Cardiac fibroblast (primary cell): ENCODE data around the gene VASP.

Source experiments
- DNase-seq, 2 donors: peaks; one replicate each; pipeline versions ENCODE4 v3.0.0 to v3.0.0-alpha.2; 2010; ENCODE audit warnings: low read depth in 2 of 2
- H3K4me3 ChIP-seq, 2 donors: replicated peaks in 1 of 2; 1 replicate in 1 of 2; 2 replicates in 1 of 2; pipeline ENCODE4 v1.5.1; 2011; ENCODE audit warnings: low read depth in 2 of 2, low read length in 2 of 2, mild to moderate bottlenecking in 2 of 2, moderate library complexity in 1 of 2
- TF ChIP-seq, protein P1 (sequence below): IDR thresholded peaks from one replicate; pipeline ENCODE4 v1.5.1; 2011; ENCODE audit warnings: low read depth, mild to moderate bottlenecking, low read length, inconsistent platforms

Gene VASP

DNA sequence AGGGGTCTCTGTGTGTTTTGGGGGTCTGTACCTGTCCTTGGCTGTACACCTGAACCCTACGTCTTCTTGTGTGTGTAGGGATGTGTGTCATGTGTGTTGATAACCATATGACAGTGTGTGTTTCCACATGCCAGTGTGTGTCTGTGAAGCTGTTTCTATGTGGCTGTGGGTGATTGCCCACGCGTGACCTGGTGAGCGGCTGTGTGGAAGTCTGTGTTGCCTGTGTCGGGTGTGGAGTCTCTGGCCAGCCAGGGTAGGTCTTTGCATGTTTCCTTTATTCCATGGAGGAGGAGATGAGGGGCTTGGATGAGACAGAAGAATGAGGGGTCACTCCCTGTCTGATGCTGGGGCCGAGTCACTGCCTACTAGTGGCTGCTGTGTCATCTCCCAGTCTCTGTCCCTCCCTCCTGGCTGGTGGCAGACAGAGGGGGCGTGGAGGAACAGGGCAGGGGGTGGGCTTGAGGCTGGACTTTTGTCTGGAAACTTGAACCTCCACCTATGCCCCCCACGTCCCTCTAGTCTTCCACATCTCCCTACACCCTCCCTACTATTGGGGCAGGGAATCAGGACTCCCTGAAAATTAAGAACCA lies 42.3 kb upstream of the VASP start:
- DNase-seq = no peak
- TF ChIP-seq, protein P1, sequence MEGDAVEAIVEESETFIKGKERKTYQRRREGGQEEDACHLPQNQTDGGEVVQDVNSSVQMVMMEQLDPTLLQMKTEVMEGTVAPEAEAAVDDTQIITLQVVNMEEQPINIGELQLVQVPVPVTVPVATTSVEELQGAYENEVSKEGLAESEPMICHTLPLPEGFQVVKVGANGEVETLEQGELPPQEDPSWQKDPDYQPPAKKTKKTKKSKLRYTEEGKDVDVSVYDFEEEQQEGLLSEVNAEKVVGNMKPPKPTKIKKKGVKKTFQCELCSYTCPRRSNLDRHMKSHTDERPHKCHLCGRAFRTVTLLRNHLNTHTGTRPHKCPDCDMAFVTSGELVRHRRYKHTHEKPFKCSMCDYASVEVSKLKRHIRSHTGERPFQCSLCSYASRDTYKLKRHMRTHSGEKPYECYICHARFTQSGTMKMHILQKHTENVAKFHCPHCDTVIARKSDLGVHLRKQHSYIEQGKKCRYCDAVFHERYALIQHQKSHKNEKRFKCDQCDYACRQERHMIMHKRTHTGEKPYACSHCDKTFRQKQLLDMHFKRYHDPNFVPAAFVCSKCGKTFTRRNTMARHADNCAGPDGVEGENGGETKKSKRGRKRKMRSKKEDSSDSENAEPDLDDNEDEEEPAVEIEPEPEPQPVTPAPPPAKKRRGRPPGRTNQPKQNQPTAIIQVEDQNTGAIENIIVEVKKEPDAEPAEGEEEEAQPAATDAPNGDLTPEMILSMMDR = no peak
- no peak overlapping the region for H3K4me3 ChIP-seq

DNA sequence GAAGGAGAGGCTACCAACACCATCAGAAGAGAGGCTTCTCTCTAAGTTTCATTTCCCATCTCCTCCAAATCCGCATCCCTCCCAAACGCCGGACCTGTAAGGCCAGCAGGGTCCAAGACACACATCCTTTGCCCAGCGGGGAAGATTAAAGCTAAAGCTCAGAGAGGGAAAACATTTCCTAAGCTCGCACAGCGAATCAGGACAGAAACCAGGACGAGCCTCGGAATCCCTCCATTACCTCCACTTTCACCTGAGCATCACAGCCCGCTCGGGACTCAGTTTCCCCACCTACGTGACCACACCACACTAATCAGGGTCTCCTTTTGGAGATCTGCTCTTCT lies 40.2 kb upstream of the VASP start:
- peak in 1 of 2 donors; percentile 31 for DNase-seq
- TF ChIP-seq, protein P1 = no peak
- H3K4me3 ChIP-seq = peak overlapping the region; percentile 59 to 61

DNA sequence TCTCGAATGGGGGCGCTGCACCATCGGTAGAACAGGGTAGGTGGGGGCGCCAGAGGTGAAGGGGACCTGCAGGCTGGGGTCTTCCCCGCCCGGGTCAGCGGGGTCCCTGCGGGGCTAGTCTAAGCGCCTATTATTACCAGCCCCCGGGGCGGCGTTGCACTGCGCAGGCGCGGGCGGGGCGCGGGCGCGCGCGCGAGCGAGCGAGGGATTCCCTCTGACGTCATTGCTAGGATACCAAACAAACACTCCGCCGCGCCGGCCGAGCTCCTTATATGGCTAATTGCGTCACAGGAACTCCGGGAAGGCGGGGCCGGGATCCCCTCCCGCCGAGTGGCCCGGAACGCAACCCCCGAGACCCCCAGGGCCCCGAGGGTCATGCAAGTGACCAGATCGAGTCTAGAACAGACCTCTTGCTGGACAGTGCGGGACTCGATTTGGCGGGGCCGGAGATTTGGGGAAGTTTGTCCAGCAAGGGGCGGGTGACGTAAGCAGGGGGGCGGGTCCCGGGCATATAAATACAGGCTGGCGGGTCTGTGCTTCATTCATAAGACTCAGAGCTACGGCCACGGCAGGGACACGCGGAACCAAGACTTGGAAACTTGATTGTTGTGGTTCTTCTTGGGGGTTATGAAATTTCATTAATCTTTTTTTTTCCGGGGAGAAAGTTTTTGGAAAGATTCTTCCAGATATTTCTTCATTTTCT lies 39.7 kb upstream of the VASP start, which contains the start of gene FOSB:
FOSB (plus strand) TSS at position 541 of the 703 bp plus-strand sequence. CDS start 591 bp downstream, outside the sequence.
- TF ChIP-seq, protein P1 = no peak
- peak; percentile 97 to 98 for DNase-seq
- H3K4me3 ChIP-seq = peak within 1 kb of the TSS; percentile 69 to 81

DNA sequence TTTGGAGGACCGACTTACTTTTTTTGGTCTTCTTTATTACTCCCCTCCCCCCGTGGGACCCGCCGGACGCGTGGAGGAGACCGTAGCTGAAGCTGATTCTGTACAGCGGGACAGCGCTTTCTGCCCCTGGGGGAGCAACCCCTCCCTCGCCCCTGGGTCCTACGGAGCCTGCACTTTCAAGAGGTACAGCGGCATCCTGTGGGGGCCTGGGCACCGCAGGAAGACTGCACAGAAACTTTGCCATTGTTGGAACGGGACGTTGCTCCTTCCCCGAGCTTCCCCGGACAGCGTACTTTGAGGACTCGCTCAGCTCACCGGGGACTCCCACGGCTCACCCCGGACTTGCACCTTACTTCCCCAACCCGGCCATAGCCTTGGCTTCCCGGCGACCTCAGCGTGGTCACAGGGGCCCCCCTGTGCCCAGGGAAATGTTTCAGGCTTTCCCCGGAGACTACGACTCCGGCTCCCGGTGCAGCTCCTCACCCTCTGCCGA lies 39.1 kb upstream of the VASP start:
- TF ChIP-seq, protein P1 = peak; percentile 3
- peak overlapping the region; percentile 69 to 81 for H3K4me3 ChIP-seq
- peak in 1 of 2 donors; percentile 43 for DNase-seq

DNA sequence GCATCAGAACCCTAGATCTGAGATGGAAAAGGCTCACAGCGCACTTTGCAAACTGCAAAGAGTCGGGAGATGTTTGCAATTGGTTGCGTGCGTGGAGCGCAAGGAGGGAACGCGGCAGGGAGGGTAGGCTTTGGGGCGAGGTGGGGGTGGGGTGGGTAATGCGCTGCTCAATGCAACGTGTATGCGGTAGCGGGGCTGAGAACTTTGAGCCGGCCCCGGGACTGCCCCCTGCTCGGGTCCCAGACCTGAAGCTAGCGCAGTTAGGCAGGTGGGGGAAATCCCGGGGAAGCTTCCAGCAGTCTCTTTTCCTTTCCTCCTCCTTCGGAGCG lies 38.5 kb upstream of the VASP start:
- TF ChIP-seq, protein P1 = no peak
- peak overlapping the region; percentile 69 to 81 for H3K4me3 ChIP-seq
- no peak for DNase-seq

DNA sequence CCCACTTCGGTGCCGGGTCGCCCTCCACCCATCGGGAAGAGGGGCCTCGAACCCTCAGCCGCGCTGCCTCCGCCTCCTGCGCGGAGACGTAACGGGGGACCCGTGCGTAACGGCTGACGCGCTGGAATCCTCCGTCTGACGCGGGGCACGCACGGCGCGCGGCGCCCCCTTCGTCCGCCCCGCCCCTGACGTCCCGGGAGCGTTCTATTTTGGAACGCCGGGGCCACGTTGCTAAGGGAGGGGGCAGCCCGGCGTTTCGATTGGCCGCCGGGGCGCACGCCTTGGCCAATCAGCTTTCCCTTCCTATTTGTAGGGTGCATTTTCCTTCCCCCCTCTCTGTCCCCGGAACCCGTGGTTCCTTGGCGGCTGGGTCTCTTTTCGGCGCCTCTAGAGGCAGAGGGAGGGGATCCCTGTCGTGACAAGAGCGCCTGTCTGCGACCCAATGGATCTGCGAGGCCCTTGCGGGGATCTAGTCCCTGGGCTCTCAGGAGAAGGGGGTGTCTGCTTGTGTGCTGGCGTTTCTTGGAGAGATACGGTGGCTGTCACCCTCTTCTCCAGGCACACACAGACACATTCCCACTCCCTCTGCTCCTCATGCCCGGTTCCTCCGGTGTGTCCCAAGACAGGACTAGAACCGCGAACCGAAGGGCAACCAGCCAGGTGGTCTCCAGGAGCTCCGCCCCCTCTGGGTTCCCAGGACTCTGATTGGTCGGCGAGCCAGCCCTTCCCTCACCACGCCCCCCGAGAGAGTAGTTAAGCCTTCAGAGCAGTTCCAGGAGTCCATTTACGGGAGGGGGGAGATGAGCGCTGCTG lies 37.9 kb upstream of the VASP start:
- peak; percentile 93 to 97 for DNase-seq
- H3K4me3 ChIP-seq = peak overlapping the region; percentile 69 to 81
- TF ChIP-seq, protein P1 = no peak
